Activated T-cell treated with anti-CD3 and anti-CD28 coated beads, Interleukin-2, amount 50 U/mL, for 1 hour (primary cell): Measurements from ENCODE around the gene GLIPR1L1.

Source experiments
- DNase-seq: peaks from one replicate; pipeline ENCODE4 v3.0.0-alpha.2; 2020

The GLIPR1L1 gene

DNA sequence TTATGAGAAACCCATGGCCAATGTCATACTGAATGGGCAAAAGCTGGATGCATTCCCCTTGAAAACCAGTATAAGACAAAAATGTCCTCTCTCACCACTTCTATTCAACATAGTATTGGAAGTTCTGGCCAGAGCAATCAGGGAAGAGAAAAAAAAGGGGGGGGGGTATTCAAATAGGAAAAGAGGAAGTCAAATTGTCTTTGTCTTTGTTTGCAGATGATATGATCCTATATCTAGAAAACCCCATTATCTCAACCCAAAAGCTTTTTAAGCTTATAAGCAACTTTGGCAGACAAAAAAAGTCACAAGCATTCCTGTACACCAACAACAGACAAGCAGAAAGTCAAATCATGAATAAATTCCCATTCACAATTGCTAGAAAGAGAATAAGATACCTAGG lies 19.5 kb downstream of the GLIPR1L1 start:
- no peak for DNase-seq

DNA sequence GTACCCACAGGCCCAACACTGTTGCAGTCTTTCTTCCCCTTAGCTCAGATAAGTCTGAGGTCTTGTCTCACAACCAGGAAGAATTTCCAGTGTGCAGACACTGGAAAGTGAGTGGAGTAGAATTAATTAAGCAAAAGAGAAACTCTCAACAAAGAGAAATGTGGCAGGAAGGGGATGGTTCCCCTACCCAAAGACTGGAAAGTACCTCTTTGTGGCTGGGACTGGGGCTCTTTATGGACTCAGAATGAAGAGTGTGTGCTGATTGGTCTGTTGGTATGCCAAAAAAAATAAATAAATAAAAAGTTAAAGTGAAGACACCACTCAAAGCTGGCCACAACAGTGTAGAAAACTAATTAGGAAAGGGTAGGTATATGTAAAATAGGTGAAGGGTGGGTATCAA lies 26.4 kb downstream of the GLIPR1L1 start:
- no peak for DNase-seq

DNA sequence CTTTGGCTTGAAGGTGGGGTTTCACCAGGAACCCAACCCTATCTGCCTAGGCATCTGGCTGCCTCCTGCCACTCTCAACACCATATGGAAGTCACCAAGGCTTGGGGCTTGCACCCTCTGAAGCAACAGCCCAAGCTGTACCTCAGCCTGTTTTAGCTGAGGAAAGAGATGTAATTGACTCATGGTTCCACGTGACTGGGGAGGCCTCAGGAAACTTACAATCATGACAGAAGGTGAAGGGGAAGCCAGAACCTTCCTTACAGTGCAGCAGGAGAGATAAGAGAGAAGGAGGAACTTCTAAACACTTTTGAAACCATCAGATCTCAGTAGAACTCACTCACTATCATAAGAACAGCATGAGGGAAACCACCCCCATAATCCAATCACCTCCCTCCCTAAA lies 26.9 kb downstream of the GLIPR1L1 start:
- no peak for DNase-seq

DNA sequence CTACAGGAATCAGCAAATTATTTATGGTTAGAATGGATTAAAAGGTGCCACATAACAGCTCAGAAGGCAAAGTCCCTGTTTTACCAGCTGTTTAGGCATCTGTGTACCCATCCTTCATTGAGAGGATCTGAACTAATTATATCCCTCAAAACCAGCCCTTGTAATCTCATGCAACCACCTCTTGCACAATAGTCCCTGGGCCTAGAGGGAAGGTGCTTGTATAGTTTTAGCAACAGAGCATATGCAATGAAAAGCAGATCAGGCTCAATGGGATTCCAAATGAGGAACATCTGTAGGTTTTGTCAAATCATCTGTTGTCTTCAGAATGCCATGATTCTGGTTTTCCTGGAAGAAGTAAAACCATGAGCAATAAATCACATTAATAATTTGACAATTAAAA lies 30.4 kb downstream of the GLIPR1L1 start:
- no peak for DNase-seq

DNA sequence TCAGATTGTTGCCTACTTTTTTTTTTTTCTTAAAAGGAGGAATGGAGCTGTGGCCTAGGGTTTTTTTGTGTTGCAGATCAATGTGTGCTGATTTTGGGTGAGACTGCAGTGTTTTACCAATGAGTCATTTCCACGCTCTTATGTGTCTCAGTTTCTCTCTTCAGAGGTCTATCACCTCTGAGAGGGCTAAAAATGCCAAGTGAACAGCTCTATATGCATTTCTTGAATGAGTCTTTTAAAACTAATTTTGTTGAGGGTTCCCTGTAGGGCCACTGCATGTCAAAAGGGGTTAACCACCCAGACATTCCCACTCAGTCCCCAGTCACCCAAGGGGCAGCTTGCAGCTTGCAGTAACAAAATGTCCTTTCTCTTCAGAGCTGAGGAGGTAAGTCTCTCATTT lies 32.2 kb downstream of the GLIPR1L1 start:
- DNase-seq: no peak

DNA sequence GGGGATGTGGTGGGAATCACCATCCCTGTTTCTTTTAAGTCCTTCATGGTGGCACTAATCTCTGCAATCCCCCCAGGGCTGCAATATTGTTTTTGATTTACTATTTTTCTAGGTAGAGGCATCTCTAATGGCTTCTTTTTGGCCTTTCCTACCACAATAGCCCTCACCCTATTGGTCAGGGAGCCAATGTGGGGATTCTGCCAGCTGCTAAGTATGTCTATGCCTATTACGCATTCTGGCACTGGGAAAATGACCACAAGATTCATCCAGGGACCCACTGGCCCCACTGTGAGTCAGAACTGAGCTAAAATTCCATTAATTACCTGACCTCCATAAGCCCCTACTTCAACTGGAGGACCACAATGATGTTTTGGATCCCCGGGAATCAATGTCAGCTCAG lies 40.5 kb downstream of the GLIPR1L1 start:
- no peak for DNase-seq

DNA sequence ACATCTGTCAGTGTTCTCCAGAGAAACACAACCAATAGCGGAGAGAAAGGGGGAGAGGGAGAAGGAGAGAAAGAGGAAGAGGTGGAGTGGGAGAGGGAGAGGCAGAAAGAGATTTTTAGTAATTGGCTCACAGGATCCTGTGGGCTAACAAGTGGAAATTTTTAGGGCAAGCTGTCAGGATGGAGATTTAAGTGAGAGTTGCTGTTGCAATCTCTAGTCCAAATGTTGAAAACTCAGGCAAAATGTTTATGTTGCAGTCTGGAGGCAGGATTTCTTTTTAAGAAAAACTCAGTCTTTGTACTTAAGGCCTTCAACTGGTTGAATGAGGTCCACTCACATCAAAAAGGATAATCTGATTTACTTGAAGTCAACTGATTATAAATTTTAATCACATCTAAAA lies 43.9 kb downstream of the GLIPR1L1 start:
- no peak for DNase-seq

DNA sequence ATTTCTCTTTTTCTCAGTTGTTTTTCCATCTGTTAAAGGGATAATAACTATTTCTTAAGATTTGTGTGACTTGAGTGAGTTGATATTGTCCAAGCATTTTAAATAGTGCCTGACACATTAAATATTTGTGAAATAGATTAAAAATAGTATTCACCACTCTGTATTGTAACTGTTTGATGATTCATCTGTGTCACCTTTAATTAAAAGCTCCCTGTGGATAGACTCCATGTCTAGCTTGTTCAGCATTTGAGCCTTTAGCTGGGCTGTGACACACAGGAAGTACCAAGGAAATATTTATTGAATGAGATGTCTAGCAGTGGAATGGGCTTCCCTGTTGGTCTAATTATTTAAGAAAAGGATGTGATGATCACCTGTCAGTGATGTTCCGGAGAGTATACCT lies 54.6 kb downstream of the GLIPR1L1 start:
- no peak for DNase-seq

DNA sequence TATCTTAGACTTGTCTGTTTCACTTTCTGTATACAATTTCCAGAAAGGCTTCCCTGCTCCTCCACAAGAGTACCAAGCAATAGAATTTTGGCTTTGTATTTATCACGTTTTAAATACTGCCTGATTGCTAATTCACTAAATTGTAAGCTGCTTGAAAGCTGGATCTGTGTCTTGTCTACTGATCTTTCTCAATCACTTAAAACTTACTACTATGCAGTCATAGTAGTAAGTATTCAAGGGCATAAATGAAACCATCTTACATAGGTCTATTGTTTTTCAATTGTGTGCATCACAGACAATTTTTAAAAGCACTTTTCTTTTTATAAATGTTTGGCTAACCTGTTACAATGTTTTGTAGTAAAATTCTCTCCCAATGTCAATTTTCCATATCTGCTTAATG lies 55.2 kb downstream of the GLIPR1L1 start:
- DNase-seq: no peak

DNA sequence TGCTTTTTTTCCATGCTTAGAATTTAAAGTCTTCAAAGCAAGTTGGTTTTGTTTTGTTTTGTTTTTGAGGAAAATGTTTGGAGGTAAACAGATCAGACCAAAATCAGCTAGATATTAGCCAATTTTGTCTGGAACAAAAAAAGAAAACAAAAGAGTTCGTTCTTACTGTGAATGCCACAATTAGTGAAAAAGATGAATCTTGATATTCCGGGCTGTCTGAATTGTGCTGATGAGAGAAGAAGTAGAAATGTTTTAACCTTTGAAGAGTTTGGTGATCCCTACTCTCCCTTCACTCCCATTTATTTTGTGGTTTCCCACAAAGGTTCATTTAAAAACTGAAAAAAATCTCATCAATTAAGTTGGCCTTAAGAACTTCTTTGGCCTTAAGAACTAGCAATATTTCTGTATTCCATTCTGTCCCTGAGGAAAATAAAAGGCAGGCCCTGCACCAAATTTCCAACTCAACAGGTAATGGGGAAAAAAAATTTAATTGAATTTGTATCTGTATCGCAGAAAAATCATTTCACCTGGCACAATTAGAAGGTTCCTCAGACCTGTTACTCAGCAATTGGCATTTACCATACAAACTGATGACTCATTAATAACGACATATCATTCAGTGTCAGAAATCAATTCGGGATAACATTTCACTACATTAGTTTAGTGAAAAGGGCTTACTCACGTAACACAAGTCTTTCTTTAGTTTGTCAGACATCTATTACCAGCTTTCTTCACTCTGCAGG lies 55.9 kb downstream of the GLIPR1L1 start:
- DNase-seq: no peak

DNA sequence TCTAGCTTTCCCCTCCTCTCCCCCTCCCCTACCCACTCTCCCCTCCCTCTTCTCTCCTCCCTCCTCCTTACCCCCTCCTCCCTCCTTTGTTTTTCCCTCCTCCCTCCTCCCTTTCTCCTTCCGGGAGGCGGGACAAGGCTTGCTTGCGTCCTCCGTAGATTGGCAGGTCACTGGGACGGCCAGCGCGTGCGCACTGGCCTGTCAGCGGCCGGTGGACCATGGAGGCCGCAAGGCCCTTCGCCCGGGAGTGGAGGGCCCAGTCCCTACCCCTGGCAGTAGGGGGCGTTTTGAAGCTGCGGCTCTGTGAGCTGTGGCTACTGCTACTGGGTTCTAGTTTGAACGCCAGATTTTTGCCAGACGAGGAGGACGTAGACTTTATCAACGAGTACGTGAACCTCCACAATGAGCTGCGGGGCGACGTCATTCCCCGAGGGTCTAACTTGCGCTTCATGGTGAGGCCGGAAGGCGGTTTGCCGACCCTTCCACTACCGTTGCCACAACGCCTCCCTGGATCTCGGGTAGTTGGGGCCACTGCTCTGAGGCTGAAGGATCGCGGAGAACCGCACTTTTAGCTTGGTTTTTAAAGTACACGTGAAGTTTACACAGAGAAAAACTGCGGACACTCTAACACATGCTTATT lies 56.5 kb downstream of the GLIPR1L1 start, which contains the start of gene GLIPR1L2:
TSS of gene GLIPR1L2 (plus strand) at position 191 of the 640 bp plus-strand sequence. CDS start at position 219, 28 bp downstream.
- peak; percentile 86 for DNase-seq

DNA sequence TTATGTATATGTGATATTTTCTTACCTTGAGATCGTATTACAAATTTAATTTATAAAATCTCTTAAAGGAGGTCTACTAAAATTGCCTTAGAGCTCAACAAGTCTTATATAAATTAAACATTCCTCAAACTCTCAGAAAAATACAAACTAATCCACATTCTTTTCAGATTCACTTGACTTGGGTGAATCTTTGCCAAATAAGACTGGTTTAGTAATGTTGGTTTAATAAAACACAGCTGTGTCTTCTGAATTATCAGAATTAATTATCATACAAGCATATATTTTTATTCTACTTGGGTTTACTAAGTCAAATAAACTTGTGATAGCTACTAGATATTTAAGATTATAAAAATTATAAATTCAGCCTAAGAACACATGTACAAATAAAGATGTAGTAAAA lies 69.8 kb downstream of the GLIPR1L1 start:
- DNase-seq: no peak

DNA sequence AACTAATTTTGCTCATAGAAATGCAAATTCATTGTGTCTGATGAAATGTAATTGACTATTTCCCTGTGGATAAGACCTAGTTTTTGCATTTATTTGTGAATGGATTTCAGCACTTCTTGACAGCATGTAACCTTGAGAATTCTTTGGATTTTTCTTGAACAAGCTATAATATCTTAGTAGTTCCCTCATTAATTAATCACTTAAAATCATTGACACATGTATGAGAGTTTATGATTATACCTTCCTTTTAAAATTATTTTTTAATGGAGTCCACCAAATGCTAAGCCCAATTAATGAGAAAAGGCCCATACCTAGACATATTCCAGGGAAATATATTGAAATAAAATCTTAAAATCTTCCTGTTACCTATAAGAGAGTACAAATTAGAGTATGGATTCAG lies 73.2 kb downstream of the GLIPR1L1 start:
- no peak for DNase-seq

DNA sequence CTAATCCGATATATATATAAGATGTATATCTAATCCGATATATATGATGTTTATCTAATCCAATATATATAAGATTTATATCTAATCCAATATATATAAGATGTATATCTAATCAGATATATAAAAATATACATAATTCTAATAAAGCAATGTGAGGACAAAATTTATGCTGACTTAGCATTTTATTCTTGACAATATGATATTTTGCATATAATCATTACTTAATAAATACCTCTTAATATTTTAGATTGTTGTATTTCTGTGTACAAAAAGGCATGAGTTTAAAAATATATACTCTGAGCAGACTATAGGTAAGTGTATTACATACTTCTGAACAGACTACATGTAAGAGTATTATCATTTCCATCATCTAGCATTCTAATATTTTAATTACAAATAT lies 75.4 kb downstream of the GLIPR1L1 start:
- no peak for DNase-seq

DNA sequence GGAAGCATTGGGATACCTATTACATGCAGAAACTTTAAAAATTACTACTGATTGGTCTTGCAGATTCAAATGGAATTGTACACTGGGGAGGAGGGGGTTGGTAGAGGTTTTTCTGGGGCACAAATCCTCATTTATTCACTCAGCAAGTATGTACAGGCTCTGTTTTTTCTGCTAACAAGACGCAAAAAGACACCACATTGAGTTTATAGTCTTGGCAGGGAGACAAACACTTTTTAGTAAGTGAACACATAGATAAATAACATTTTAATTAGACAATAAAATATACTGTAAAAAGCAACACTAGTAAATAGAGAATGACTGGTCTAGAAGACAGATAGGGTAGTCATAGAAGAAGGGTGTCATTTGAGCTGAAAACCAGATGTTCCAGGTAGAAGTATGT lies 80.2 kb downstream of the GLIPR1L1 start:
- no peak for DNase-seq

DNA sequence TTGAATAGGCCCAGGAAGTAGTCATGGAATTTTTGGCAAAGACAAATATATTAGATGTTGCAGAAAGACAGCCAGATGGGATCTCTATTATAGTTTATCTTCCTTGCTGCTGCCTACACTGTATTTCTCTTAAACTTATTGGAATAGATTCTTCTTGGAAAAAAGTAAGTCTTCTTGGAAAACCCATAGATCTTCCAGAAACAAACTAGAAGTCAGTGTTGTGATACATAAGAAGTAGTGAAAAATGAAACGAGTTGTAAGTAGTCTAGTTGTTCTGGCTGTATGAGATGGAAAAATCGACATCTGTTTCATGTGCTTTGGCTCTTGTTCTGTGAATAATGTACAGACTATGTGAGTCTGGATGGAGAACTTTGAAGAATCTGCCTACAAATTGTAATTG lies 85.4 kb downstream of the GLIPR1L1 start:
- no peak for DNase-seq
